Neural cell (in vitro differentiated cells): ENCODE data around the gene ELOB. TPM values are rescaled to one million over a fixed set of nuclear protein-coding genes. Genes with fewer than 3 reads are reported as not detected.

Experiments
- H2AFZ ChIP-seq: fragments of 200-600, 300-800 bp; sonication (generic), shearing (Covaris generic); 2 replicates; pipeline ENCODE4 v1.6.0; 2014; ENCODE audit warnings: low read depth, mild to moderate bottlenecking, antibody characterized with exemption, low read length, moderate library complexity
- H3F3A ChIP-seq: fragments of 200-600 bp; shearing (Covaris generic); 2 replicates; pipeline ENCODE4 v1.6.1; 2016; ENCODE audit warnings: mild to moderate bottlenecking, moderate library complexity, mixed read lengths, antibody characterized with exemption, low read length; ENCODE audit not compliant: insufficient read depth, poor library complexity, severe bottlenecking
- H3K27ac ChIP-seq: fragments of 200-600, 300-800 bp; sonication (generic), shearing (Covaris generic); 2 replicates; pipeline ENCODE4 v1.5.1; 2014; ENCODE audit warnings: mild to moderate bottlenecking, low read length, moderate library complexity
- H3K27me3 ChIP-seq: fragments of 300-800, 200-600 bp; sonication (generic), shearing (Covaris generic); 2 replicates; pipeline ENCODE4 v1.6.0; 2014; ENCODE audit warnings: mild to moderate bottlenecking, low read depth, low read length, moderate library complexity; ENCODE audit not compliant: insufficient read depth
- H3K36me3 ChIP-seq: fragments of 300-800, 200-600 bp; sonication (generic), shearing (Covaris generic); 2 replicates; pipeline ENCODE4 v1.5.1; 2014; ENCODE audit warnings: mild to moderate bottlenecking, antibody characterized with exemption, low read length, moderate library complexity; ENCODE audit not compliant: insufficient read depth
- H3K4me2 ChIP-seq: fragments of 300-800, 200-600 bp; sonication (generic), shearing (Covaris generic); 2 replicates; pipeline ENCODE4 v1.6.0; 2014; ENCODE audit warnings: mild to moderate bottlenecking, low read length
- H3K4me3 ChIP-seq: fragments of 300-800, 200-600 bp; sonication (generic), shearing (Covaris generic); 2 replicates; pipeline ENCODE4 v1.5.1; 2014; ENCODE audit warnings: mild to moderate bottlenecking, low read length, moderate library complexity
- H3K79me2 ChIP-seq: fragments of 200-600 bp; shearing (Covaris generic); replicated peaks from 2 replicates; pipeline ENCODE4 v1.6.0; 2014; ENCODE audit warnings: mild to moderate bottlenecking, low read length, moderate library complexity; ENCODE audit not compliant: insufficient read depth
- H3K9ac ChIP-seq: fragments of 300-800, 200-600 bp; sonication (generic), shearing (Covaris generic); 2 replicates; pipeline ENCODE4 v1.6.1; 2016; ENCODE audit warnings: mild to moderate bottlenecking, low read length, mixed read lengths
- H3K9me2 ChIP-seq: fragments of 200-600 bp; shearing (Covaris generic); 2 replicates; pipeline ENCODE4 v1.6.1; 2016; ENCODE audit warnings: mild to moderate bottlenecking, low read length, mixed read lengths; ENCODE audit not compliant: insufficient read depth
- H3K9me3 ChIP-seq: fragments of 200-600, 300-800 bp; sonication (generic), shearing (Covaris generic); 2 replicates; pipeline ENCODE4 v1.6.1; 2016; ENCODE audit warnings: mild to moderate bottlenecking, mixed run types, low read length, moderate library complexity, mixed read lengths
- H4K20me1 ChIP-seq: fragments of 200-600 bp; shearing (Covaris generic); 2 replicates; pipeline ENCODE4 v1.6.1; 2016; ENCODE audit warnings: mild to moderate bottlenecking, mixed run types; ENCODE audit not compliant: insufficient read depth
- EP300 ChIP-seq: fragments of 450-650 bp; conservative IDR thresholded peaks from 2 replicates; pipeline ENCODE4 v1.6.1; 2014; ENCODE audit warnings: antibody characterized with exemption, mild to moderate bottlenecking, moderate library complexity; ENCODE audit not compliant: poor library complexity, severe bottlenecking
- EZH2 ChIP-seq: fragments of 200-600, 300-800 bp; shearing (Covaris generic), sonication (generic); IDR thresholded peaks from 2 replicates; pipeline ENCODE4 v1.6.1; 2014; ENCODE audit warnings: antibody characterized with exemption, low read length, borderline replicate concordance, mild to moderate bottlenecking; ENCODE audit not compliant: insufficient read depth, poor library complexity, severe bottlenecking
- MXI1 ChIP-seq: fragments of 450-650 bp; conservative IDR thresholded peaks from 2 replicates; pipeline ENCODE4 v1.6.1; 2014; ENCODE audit warnings: antibody characterized with exemption, mild to moderate bottlenecking; ENCODE audit not compliant: poor library complexity, severe bottlenecking
- POLR2AphosphoS5 ChIP-seq: IDR thresholded peaks from 2 replicates; pipeline ENCODE4 v1.6.1; 2012
- RAD21 ChIP-seq: fragments of 450-650 bp; conservative IDR thresholded peaks from 2 replicates; pipeline ENCODE4 v1.6.1; 2014; ENCODE audit warnings: antibody characterized with exemption, mild to moderate bottlenecking, moderate library complexity
- SMC3 ChIP-seq: fragments of 450-650 bp; conservative IDR thresholded peaks from 2 replicates; pipeline ENCODE4 v1.6.1; 2014; ENCODE audit warnings: antibody characterized with exemption, mild to moderate bottlenecking, moderate library complexity; ENCODE audit not compliant: poor library complexity
- TAF1 ChIP-seq: IDR thresholded peaks from 2 replicates; pipeline ENCODE4 v1.6.1; 2012; ENCODE audit warnings: low read depth
- polyA plus RNA-seq: library from polyadenylated mRNA; depleted of rRNA; stranded (reverse); fragments of >200 nt; gene quantifications from 2 replicates; pipeline ENCODE4 v1.2.3, GENCODE V29; 2014
- TF ChIP-seq, protein P1 (sequence below): fragments of 450-650 bp; IDR thresholded peaks from 2 replicates; pipeline ENCODE4 v1.5.1; 2014; ENCODE audit warnings: antibody characterized with exemption, mild to moderate bottlenecking, moderate library complexity; ENCODE audit not compliant: poor library complexity, severe bottlenecking
- TF ChIP-seq, protein P2 (sequence below): IDR thresholded peaks from 2 replicates; pipeline ENCODE4 v1.6.1; 2012; ENCODE audit warnings: borderline replicate concordance

The ELOB gene
- polyA plus RNA-seq, 1 donor from 2014 or later = 513 TPM

GRCh38 chr16:2753733-2754020 lies 23.4 kb downstream of the ELOB start:
- H3K4me3 ChIP-seq = peak overlapping the region; percentile 98
- peak overlapping the region; percentile 100 for H3K27ac ChIP-seq
- H3K9ac ChIP-seq = peak overlapping the region; percentile 99
- peaks cover 4% of the 10 kb centered on the region for H3K36me3 ChIP-seq
- no peaks in the 10 kb centered on the region for H3K9me3 ChIP-seq
- no peaks in the 10 kb centered on the region for H3K27me3 ChIP-seq
- TF ChIP-seq EP300 = no peak
- TF ChIP-seq, protein P1, sequence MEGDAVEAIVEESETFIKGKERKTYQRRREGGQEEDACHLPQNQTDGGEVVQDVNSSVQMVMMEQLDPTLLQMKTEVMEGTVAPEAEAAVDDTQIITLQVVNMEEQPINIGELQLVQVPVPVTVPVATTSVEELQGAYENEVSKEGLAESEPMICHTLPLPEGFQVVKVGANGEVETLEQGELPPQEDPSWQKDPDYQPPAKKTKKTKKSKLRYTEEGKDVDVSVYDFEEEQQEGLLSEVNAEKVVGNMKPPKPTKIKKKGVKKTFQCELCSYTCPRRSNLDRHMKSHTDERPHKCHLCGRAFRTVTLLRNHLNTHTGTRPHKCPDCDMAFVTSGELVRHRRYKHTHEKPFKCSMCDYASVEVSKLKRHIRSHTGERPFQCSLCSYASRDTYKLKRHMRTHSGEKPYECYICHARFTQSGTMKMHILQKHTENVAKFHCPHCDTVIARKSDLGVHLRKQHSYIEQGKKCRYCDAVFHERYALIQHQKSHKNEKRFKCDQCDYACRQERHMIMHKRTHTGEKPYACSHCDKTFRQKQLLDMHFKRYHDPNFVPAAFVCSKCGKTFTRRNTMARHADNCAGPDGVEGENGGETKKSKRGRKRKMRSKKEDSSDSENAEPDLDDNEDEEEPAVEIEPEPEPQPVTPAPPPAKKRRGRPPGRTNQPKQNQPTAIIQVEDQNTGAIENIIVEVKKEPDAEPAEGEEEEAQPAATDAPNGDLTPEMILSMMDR = no peak
- TF ChIP-seq, protein P2, sequence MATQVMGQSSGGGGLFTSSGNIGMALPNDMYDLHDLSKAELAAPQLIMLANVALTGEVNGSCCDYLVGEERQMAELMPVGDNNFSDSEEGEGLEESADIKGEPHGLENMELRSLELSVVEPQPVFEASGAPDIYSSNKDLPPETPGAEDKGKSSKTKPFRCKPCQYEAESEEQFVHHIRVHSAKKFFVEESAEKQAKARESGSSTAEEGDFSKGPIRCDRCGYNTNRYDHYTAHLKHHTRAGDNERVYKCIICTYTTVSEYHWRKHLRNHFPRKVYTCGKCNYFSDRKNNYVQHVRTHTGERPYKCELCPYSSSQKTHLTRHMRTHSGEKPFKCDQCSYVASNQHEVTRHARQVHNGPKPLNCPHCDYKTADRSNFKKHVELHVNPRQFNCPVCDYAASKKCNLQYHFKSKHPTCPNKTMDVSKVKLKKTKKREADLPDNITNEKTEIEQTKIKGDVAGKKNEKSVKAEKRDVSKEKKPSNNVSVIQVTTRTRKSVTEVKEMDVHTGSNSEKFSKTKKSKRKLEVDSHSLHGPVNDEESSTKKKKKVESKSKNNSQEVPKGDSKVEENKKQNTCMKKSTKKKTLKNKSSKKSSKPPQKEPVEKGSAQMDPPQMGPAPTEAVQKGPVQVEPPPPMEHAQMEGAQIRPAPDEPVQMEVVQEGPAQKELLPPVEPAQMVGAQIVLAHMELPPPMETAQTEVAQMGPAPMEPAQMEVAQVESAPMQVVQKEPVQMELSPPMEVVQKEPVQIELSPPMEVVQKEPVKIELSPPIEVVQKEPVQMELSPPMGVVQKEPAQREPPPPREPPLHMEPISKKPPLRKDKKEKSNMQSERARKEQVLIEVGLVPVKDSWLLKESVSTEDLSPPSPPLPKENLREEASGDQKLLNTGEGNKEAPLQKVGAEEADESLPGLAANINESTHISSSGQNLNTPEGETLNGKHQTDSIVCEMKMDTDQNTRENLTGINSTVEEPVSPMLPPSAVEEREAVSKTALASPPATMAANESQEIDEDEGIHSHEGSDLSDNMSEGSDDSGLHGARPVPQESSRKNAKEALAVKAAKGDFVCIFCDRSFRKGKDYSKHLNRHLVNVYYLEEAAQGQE = no peak
- TF ChIP-seq EZH2 = no peak
- no peak for TF ChIP-seq MXI1
- no peak for TF ChIP-seq POLR2AphosphoS5
- no peak for TF ChIP-seq TAF1
- TF ChIP-seq SMC3 = no peak
- no peak for TF ChIP-seq RAD21
- peak overlapping the region; percentile 62 for H3K4me2 ChIP-seq
- no peaks in the 10 kb centered on the region for H3K9me2 ChIP-seq
- H2AFZ ChIP-seq = no peak overlapping the region
- H3F3A ChIP-seq = peaks cover 3% of the 10 kb centered on the region
- peaks cover 51% of the 10 kb centered on the region for H3K79me2 ChIP-seq
- peaks cover 10% of the 10 kb centered on the region for H4K20me1 ChIP-seq

- no peaks in the 10 kb centered on the region for H3K36me3 ChIP-seq
- TF ChIP-seq TAF1 = no peak
- TF ChIP-seq RAD21 = no peak
- no peak for TF ChIP-seq SMC3
- TF ChIP-seq MXI1 = peak; percentile 53
- TF ChIP-seq, protein P2 = no peak
- TF ChIP-seq POLR2AphosphoS5 = no peak
- H4K20me1 ChIP-seq = peaks cover 10% of the 10 kb centered on the region
- H3K27me3 ChIP-seq = no peaks in the 10 kb centered on the region
- H3K27ac ChIP-seq = peak overlapping the region; percentile 100
- peak overlapping the region; percentile 62 for H3K4me2 ChIP-seq
- no peak overlapping the region for H2AFZ ChIP-seq
- no peaks in the 10 kb centered on the region for H3K9me2 ChIP-seq
- H3K79me2 ChIP-seq = peaks cover 46% of the 10 kb centered on the region
- peaks cover 3% of the 10 kb centered on the region for H3F3A ChIP-seq
- no peaks in the 10 kb centered on the region for H3K9me3 ChIP-seq
- peak overlapping the region; percentile 98 for H3K4me3 ChIP-seq
- peak overlapping the region; percentile 99 for H3K9ac ChIP-seq
Observed at GRCh38 chr16:2752850-2753732, 24.0 kb downstream of the ELOB start.
